Fibroblast of skin of back (primary cell): ENCODE measurements around the gene BMP7.
"Not testable (repeated sequence)": the region's sequence is repeated elsewhere in the genome, so short reads cannot be mapped to it uniquely, and the experiment has no call there.

Experiments
- DNase-seq: peaks from one replicate; pipeline ENCODE4 v3.0.0-alpha.2; 2013

BMP7 gene

GRCh38 chr20:57287901-57288300 is 21.5 kb upstream of the BMP7 start:
- no peak for DNase-seq

- peak; percentile 29 for DNase-seq
These were observed 20.8 kb upstream of the BMP7 start for GRCh38 chr20:57287007-57287880.

GRCh38 chr20:57283860-57284259 is 17.4 kb upstream of the BMP7 start:
- no peak for DNase-seq

GRCh38 chr20:57282670-57283361 is 16.4 kb upstream of the BMP7 start:
- DNase-seq: no peak

- no peak for DNase-seq
These were observed 15.5 kb upstream of the BMP7 start for GRCh38 chr20:57281900-57282299.

- no peak for DNase-seq
These were observed 13.8 kb upstream of the BMP7 start for GRCh38 chr20:57280221-57280620.

- not testable (repeated sequence) for DNase-seq
These were observed 13.1 kb upstream of the BMP7 start for GRCh38 chr20:57279548-57279947.

GRCh38 chr20:57278457-57278856 is 12.0 kb upstream of the BMP7 start:
- DNase-seq: no peak

- DNase-seq: no peak
These were observed 11.1 kb upstream of the BMP7 start for GRCh38 chr20:57277398-57278105.

- no peak for DNase-seq
These were observed 9.8 kb upstream of the BMP7 start for GRCh38 chr20:57276221-57276620.

GRCh38 chr20:57275813-57276212 is 9.4 kb upstream of the BMP7 start:
- no peak for DNase-seq

- no peak for DNase-seq
These were observed 8.9 kb upstream of the BMP7 start for GRCh38 chr20:57275334-57275733.

GRCh38 chr20:57274846-57275245 is 8.4 kb upstream of the BMP7 start:
- no peak for DNase-seq

GRCh38 chr20:57274299-57274698 is 7.9 kb upstream of the BMP7 start:
- no peak for DNase-seq

GRCh38 chr20:57272883-57273535 is 6.6 kb upstream of the BMP7 start:
- DNase-seq: no peak

GRCh38 chr20:57270204-57270984 is 4.0 kb upstream of the BMP7 start:
- no peak for DNase-seq

- DNase-seq: no peak
These were observed 2.9 kb upstream of the BMP7 start for GRCh38 chr20:57269148-57269984.

- no peak for DNase-seq
These were observed 2.1 kb upstream of the BMP7 start for GRCh38 chr20:57268399-57269076.

GRCh38 chr20:57267158-57267821 is 849 bp upstream of the BMP7 start:
- DNase-seq: no peak

- DNase-seq: no peak
These were observed 497 bp downstream of the BMP7 start for GRCh38 chr20:57265997-57266290.
